HG03139 (cell line): ENCODE results near the gene PKP1.

Source experiments
- ATAC-seq: cut with Tn5 transposase; IDR thresholded peaks from one replicate; pipeline ENCODE4 v1.9.1; 2021; ENCODE audit not compliant: unreplicated experiment

The PKP1 gene

DNA sequence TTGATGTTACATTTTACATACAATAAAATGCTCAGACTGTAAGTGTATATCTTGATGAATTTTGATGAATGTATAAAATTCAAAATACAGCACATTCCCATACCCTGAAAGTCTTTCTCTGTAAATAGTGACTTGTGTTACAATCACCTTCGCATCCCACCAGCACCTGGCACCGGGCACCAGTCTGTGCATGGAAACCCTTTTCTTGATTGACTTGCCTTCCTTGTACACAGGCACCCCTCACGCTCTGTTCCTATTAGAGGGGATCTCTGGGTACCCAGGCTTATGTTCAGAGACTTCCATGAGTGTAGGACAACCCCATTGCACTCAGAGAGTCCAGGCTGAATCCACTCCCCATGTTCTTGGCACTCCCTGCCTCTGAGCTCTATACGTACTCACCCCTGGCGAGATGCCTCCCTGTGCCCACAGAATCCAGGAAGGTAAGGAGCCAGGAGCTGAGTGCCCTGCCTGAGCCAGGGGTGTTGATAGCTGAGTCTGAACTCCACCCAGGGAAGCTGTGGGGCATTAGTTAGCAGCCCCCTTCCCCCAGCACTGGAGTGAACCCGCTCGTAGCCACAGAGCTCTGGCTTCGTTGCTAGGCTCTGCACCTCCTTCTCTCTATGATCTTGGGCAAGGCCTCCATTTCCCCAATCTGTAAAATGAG, 22.5 kb upstream of the PKP1 start:
- no peak for ATAC-seq

DNA sequence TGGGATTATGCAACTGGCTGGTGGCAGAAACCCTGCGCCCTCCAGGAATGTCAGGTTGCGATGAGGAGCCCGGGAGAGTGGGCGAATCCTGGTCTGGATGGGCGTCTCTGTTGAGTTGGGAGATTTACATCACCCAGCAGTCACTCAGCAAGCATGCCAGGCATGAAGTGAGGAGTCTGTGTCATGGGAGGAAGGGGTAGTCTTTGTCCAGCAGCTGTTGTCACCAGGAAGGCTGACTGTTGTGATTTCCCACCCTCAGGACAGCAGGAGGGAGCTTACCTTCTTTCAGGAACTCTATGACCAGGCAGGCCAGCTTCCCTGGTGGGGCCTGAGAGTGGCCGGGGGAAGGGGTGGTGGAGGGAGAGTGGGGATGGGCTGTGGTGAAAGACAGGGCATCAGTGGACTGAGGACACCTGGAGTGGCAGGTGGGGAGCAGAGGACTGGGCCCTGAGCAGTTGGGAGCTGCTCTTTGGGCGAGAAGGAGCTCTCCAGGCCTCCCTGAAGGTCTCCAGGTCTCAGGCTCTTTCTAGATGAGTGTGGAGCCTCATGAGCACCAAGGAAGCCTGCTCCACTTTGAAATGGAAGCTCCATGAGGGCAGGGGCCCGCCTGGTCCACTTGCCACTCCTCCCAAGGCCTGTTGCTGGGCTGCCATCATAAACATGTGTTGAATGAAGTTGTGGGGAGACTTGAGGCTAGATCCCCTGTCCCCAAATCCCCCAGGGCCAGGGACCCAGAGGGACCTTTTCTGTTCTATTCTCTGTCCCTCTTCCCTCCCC, 21.3 kb upstream of the PKP1 start:
- ATAC-seq = no peak

DNA sequence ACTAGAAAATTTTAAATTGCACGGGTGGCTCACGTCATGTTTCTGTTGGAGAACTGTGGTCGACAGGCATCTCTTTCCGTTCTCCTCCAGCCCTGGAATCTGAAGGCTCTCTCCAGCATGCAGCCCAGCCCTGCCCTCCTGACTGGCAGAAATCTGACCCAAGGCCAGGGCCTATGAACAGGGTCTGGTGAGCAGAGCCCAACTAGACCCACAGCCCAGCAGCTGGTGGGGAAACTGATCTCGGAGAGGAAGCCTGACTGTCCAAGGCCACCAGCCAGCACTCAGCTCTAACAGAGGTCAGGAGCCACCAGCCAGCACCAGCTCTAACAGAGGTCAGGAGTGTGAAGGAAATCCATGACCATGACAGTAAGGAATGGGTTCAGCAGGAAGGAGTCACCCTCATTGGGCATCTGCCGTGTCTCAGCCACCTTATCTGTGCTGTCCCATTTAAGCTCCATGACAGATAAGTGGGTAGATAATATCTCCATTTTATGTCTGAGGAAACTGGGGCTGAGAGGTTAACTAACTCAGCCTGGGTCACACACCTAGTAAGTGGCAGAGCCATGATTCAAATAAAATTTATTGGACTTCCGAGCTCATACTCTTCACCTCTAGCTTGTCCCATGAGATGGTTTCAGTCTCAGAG, 20.2 kb upstream of the PKP1 start:
- no peak for ATAC-seq

DNA sequence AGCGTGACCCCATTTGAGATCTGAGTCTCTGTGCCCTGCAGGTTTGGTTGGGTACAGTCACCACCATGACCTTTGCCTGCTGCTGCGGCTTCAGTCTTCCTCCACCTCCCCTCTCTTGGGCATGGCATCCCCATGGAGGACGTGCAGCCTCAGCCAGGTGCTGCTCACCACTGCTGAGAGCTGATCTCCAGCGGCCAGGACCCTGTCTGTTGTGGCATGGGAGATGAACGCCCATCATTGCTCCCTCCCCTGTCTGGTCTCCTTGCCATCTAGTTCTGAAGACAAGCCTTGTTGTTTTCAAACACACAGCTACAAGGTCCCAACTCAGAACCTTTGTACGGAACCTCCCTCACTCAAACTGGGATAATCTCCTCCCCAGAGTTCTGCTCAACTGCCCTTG, 19.2 kb upstream of the PKP1 start:
- ATAC-seq = no peak

DNA sequence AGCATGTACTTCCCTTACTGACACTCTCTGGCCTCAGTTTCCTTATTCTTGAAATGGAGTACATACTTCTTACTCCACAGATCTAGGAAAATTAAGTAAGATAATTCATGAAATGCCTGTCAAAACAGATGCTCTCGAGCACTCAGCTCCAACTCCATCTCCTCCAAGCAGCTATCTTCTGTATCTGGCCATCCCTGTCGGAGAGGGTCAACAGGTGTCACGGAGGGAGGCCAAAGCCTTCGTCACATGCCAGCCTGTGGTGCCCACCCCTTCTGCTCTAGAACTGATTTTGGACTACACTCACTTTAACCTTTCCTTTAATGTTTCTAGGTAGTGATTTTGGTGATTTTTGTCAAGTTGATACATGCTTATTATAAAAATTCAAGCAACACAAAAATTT, 18.8 kb upstream of the PKP1 start:
- no peak for ATAC-seq

DNA sequence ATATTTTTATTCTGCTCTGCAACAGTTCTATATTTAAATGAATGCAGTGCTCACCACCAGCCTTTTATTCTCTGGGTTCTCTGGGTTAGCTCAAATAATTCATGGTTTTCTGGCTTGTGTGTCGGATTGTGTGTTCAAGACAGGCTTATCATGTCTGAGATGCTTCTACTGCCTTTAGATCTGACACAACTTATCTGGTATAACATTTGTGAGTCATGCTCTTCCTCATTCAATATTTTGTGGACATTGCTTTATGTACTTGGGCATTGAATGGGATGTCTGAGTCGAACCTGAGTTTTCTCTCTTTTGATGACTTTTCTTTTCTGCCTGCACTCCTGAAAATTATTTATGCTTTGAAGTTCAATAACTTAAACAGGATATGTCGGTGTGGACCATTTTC, 17.6 kb upstream of the PKP1 start:
- no peak for ATAC-seq

DNA sequence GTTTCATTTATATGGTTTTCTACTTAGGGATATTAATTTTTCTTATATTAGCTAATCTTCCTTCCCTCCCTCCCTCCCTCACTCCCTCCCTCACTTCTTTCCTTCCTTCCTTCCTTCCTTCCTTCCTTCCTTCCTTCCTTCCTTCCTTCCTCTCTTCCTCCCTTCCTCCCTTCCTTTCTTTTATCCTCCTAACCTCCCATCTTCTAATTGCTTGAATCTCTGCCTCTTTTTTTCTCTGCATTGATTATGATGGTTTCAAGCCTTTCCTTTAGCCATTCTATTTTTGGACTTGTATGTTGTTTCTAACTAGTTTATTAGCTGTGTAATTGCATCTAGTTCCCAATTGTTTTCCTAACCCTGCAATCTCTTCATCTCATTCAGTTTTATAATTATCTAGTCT, 17.0 kb upstream of the PKP1 start:
- ATAC-seq = no peak

DNA sequence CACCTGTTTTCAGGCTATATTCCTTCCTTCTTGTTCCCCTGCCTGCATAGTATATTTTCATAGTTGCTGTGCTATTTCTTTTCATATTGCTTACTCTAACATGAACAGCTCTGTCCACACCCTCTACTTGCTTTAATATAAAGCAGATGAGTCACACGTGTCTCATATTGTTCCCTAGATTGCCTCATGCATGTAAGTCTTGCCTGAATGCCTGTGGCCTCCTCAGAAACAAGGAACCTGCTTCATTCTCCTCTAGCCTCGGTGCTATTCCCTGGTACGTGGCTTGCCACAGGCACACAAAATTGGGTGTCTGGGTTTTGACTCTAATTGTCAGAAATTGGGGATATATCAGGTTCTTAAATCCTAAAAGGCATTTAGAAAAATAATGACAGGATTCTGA, 16.5 kb upstream of the PKP1 start:
- no peak for ATAC-seq

DNA sequence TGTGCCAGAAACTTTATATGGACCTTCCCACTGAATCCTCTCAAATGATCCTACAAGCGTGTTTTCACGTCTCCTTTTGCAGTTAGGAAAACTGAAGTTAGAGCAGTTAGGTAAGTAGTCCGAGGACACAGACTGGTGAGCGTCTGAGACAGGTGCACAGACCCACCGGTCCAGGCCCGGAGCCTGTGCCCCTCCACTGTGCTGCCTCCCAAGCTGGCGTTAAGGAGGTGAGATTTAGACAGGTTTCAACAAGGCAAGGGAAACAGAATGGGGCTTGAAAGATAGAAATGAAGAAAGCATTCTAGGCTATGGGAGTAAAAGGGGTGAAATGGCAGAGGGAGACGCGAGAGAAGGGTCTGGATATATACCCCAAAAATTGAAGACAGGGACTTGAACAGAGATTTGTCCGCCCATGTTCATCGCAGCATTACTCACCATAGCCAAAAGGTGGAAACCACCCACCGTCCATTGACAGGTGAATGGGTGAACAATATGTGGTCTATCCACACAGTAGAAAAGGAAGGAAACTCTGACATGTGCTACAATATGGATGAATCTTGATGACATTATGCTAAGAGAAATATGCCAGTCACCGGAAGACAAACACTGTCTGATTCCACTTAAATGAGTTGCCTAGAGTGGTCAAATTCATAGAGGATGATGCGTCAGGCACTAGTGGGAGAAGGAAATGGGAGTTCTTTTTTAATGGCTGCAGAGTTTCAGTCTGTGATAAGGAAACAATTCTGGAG, 15.7 kb upstream of the PKP1 start:
- ATAC-seq = no peak

DNA sequence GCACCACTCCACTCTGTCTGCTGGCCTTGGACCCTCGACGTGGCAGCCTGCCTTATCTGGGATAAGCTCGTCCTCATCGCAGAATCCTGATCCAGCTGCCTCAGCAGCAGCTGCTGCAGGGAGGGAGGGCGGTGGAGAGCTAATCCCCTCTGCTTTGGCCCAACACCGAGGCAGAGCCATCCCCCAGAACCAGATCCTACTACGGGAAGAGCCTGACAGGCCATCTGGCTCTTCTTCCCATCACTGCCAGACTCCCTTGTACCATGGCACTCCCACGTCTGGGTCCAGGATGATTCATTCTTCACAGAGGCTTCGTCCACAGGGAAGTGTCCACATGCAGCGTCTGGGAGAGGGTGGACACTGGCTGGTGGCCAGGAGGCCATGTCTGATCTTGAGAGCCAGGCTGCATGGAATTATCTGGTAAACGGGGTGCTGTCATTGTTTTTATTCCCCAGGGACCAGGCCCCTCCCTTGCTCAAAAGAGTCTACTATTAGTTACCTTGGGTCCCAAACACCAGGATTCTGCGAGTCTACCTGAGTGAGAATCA, 14.6 kb upstream of the PKP1 start:
- ATAC-seq = no peak

DNA sequence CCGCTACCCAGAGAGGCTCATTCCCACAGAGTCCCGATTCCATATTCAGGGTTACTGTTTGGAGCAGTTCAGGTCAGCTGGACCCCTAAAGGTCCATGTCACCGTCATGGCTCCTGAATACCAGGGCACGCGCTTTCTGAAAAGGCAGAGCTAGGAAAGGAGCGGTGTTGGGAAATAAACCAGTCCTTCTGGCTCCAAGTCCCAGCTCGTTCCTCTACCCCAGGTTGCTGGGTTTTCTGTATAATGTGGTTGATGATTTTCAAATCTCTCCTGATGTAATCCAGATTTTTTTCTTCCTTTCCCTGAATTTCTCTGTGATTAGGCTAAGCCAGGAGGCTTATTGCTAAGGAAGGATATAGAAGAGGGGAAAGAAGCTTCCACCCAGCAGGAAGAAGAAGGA, 14.0 kb upstream of the PKP1 start:
- ATAC-seq = no peak

DNA sequence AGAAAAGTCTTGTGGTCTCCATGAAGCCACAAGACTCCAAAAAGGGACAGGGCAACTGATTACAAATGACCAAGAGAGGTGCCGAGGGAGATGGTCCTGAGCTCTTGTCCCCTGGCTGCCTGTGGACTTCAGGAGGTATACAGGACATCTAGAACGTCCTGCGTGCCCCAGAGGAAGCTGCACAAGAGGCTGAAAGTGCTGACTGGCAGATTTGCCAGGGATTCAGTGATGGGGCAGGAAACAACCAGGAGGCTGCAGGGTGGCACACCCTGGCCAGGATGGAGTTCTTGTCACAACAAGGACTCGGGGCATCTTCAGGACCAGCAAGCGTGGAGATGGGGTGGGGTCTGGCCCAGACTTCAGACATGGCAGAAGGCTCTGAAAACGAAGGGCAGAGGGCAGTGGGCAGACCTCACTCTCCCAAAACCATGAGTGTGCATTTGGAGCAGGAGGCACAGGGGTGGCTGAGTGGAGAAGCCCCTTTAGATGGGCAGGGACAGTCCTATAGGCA, 13.4 kb upstream of the PKP1 start:
- no peak for ATAC-seq

DNA sequence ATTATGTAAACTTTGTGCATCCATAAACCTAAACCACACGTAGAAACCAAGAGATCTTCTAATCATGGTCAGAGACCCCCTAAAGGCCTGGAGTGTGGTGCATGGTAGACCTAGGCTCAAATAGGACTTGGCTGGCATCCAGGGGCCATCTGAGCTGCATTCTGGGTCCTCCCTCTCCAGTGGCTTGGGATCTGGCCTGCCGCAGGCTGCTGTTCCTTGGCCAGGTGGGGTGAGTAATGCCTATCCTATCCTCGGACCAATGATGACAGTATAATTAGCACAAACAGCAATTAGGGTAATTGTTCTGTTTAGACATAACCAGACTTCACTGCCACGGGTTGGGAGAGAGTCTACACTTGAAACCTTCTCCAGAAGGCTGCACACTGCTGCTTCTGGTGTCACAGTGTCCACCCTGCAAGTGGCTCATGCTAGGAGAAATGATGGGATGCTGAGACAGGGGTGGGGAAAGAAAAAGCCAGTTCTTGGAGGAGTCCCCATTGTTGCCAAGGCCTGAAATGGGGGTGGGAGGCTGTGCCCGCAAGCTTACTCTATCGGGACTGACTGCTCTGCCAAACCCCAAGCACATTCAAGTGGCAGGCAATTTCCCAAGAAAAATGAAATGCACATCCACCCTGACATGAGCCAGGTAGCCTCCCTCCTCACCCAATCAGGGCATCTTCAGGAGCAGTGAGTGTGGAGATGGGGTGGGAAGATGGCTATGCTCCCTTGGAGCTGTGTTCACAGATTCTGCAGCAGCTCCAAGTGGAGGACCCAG, 12.5 kb upstream of the PKP1 start:
- ATAC-seq = no peak

DNA sequence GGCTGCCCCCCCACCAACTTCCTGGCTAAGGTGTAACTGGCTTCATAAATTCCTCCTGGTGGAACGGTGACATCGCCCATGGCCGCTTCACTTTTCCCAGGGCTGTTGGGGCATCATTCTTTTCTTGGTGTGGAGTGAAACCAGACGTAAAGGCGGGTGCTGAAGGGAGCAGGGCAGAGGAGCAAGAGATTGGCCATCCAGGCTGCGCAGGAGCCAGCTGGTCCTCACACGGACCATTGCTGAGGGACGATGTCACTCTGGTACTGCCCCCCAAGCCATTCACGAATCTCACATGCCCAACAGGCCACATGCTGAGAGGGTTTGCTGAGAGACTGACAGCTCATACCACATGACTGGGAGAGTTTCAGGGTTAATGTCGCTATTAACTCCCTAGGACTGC, 10.5 kb upstream of the PKP1 start:
- ATAC-seq = no peak

DNA sequence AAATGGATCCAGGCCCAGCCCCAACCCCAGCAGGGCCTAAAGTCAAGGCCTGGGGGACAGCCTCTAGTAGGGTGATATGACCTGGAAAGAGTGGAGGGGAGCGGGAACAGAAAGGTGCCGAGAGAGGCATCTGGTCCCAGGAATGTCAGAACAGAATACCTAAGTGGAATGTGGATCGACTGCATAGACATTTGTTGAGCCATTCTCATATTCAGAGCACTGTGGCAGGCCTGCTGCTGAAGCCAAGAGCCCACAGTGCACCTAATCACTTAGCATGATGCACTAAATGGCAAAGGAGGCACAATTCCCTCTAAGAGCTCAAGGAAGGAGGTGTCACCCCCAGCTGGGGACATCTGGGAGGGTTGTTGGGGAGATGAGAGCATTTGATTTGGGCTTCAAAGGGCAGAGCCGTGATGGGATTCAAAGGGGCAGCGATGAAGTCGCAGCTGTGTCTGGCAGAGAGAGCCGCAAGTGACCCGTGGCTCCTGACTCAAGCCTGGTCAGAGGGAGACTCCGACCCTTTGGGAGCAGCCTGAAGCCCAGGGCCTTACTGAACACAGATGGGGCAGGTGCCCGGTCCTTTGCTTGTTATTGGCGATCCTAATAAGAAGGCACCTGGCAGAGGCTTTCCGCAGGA, 8.6 kb upstream of the PKP1 start:
- no peak for ATAC-seq

DNA sequence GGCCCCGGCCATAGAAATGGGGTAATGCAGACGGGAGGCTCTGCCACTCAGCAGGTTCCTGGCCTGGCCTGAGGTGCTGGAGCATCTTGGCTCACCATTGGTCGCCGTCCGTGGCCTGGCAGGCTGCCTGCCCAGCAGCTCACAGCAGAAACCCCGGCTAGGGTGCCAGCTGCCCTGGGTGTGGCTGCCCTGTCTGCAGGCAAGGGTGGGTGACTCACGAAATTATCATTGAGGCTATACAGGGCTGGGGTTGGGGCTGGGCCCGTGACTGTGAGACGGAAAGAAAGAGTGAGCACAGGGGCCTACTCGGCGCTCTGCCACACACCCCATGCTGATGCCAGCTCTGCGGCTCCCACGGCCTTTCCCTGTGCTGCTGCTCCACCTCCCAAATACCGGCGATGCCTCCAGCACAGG, 8.0 kb upstream of the PKP1 start:
- ATAC-seq = no peak

DNA sequence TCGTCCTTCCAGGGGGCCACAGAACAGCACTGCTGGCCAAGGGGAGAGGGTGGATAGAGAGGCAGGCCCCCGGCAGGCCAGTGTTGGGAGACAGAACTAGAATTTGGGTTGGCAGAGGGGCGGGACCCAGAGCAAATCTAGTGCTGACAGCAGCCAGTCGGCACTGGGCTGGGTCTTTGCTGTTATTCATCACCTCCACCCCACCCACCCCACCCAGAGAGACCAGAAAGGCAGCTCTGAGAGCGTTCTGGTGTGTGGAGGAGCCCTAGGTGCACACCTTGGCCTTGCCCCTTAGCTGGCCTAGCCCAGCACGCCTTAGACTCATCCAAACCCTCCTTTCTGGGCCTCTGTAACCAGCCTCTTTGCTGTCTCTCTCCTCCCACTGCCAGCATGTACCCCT, 6.4 kb upstream of the PKP1 start:
- no peak for ATAC-seq

DNA sequence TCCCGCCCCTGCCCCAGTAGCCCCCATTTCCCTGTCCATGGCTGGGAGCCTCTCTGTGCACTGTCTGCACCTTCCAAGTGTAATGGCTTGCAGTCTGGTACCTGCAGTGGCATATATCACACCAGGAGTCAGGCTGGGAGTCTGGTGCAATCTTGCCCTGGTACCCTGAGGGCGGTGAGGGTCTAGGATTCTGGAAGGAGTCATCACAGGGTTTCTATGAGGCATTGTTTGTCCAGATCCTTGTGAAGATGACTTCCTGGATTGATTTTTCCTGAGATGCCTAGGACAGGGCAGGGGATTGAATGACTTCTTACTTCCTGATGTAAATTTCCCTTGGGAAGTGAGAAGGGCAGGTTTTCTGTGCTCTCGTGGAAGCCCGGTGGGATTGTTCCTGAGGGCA, 5.9 kb upstream of the PKP1 start:
- ATAC-seq = no peak

DNA sequence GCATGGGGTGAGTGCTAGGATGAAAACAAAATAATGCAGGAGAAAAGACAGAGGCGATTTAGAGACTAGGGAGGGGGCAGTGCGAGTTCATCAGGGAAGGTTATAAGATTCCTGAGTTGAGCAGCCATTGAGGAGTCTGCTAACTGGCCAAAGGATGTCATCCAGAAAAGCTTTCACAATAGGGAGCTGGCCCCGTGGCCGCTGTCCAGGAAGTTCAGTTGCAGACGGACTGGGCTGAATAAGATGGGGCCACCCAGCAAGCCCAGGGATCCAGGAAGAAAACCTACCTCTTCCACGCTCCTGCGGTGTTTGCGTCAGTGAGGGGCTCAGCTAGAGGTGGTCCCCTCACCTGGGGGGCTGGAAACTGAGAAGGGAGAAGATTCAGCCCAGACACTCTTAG, 4.0 kb upstream of the PKP1 start:
- no peak for ATAC-seq

DNA sequence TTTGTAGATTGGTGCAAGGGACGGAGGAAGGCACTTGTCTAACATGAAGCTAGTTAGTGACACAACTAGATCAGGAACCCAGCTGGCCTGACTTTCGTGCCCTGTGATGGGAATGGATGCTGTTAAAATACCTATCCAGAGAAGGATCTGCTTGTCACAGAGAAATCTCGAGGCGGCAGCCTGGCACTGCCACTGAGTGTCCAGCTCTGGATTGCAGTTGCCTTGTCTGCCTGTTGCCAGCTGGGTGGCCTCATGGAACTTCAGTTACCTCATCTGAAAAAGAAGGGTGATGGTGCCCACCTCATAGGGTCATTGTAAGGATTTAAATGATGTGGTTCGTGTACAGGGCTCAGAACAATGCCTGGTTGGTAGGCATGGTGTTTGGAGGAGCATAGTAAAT, 2.4 kb upstream of the PKP1 start:
- no peak for ATAC-seq
